Measurements from ENCODE around the gene SLC5A2.
A peak's percentile ranks its signal among the peaks of the same experiment; 100 is the strongest.
"Not testable (repeated sequence)": the region's sequence is repeated elsewhere in the genome, so short reads cannot be mapped to it uniquely, and the experiment has no call there.

The SLC5A2 gene

GRCh38 chr16:31507617-31507928 lies 24.6 kb downstream of the SLC5A2 start:
- Histone ChIP-seq H3K36me3 (ENCODE audit: control insufficient read depth in 1 of 2, insufficient read depth in 2 of 2, low read length in 2 of 2) (peaks cover 0 to 5% of the 10 kb centered on the region in 2 donors), H3K9me3 (ENCODE audit: control insufficient read depth in 1 of 2, low read length in 2 of 2) (no peaks in the 10 kb centered on the region), H3K4me3 (ENCODE audit: low read depth in 1 of 2, low read length in 2 of 2) (peak overlapping the region; percentile 78 to 96), H3K4me1 (ENCODE audit: control insufficient read depth in 1 of 2, insufficient read depth in 2 of 2, low read length in 2 of 2) (peaks cover 12 to 26% of the 10 kb centered on the region in 2 donors), H3K27me3 (ENCODE audit: low read depth, low read length) (no peaks in the 10 kb centered on the region), H3K27ac (ENCODE audit: low read length) (peak overlapping the region; percentile 97)

- no peaks in the 10 kb centered on the region for H3K9me3 ChIP-seq (ENCODE audit: control insufficient read depth in 1 of 2, low read length in 2 of 2)
- peaks cover 12 to 26% of the 10 kb centered on the region in 2 donors for H3K4me1 ChIP-seq (ENCODE audit: control insufficient read depth in 1 of 2, insufficient read depth in 2 of 2, low read length in 2 of 2)
- H3K27ac ChIP-seq (ENCODE audit: low read length), result peak within 1 kb of the TSS; percentile 97
- peaks cover 0 to 5% of the 10 kb centered on the region in 2 donors for H3K36me3 ChIP-seq (ENCODE audit: control insufficient read depth in 1 of 2, insufficient read depth in 2 of 2, low read length in 2 of 2)
- peak within 1 kb of the TSS; percentile 78 to 96 for H3K4me3 ChIP-seq (ENCODE audit: low read depth in 1 of 2, low read length in 2 of 2)
- H3K27me3 ChIP-seq (ENCODE audit: low read depth, low read length), result no peaks in the 10 kb centered on the region
Measured at GRCh38 chr16:31507929-31508705, 25.2 kb downstream of the SLC5A2 start, which contains the start of gene RUSF1. Gene RUSF1 (minus strand): TSS chr16:31508391. CDS start chr16:31508373, 18 bp downstream.

- H3K27me3 ChIP-seq (ENCODE audit: low read depth, low read length), result no peaks in the 10 kb centered on the region
- no peaks in the 10 kb centered on the region for H3K9me3 ChIP-seq (ENCODE audit: control insufficient read depth in 1 of 2, low read length in 2 of 2)
- peak overlapping the region; percentile 78 to 96 for H3K4me3 ChIP-seq (ENCODE audit: low read depth in 1 of 2, low read length in 2 of 2)
- peaks cover 12 to 26% of the 10 kb centered on the region in 2 donors for H3K4me1 ChIP-seq (ENCODE audit: control insufficient read depth in 1 of 2, insufficient read depth in 2 of 2, low read length in 2 of 2)
- H3K27ac ChIP-seq (ENCODE audit: low read length), result peak overlapping the region; percentile 97
- H3K36me3 ChIP-seq (ENCODE audit: control insufficient read depth in 1 of 2, insufficient read depth in 2 of 2, low read length in 2 of 2), result peaks cover 0 to 5% of the 10 kb centered on the region in 2 donors
Measured at GRCh38 chr16:31508706-31509195, 25.8 kb downstream of the SLC5A2 start.

- Histone ChIP-seq H3K4me1 (ENCODE audit: control insufficient read depth in 1 of 2, insufficient read depth in 2 of 2, low read length in 2 of 2) (peaks cover 5 to 9% of the 10 kb centered on the region in 2 donors), H3K9me3 (ENCODE audit: control insufficient read depth in 1 of 2, low read length in 2 of 2) (no peaks in the 10 kb centered on the region), H3K27me3 (ENCODE audit: low read depth, low read length) (no peaks in the 10 kb centered on the region), H3K36me3 (ENCODE audit: control insufficient read depth in 1 of 2, insufficient read depth in 2 of 2, low read length in 2 of 2) (no peaks in the 10 kb centered on the region), H3K4me3 (ENCODE audit: low read depth in 1 of 2, low read length in 2 of 2) (no peak overlapping the region), H3K27ac (ENCODE audit: low read length) (no peak overlapping the region)
Measured at GRCh38 chr16:31513126-31513525, 30.2 kb downstream of the SLC5A2 start.

GRCh38 chr16:31513884-31514283 lies 31.0 kb downstream of the SLC5A2 start:
- Histone ChIP-seq H3K36me3 (ENCODE audit: control insufficient read depth in 1 of 2, insufficient read depth in 2 of 2, low read length in 2 of 2) (no peaks in the 10 kb centered on the region), H3K27ac (ENCODE audit: low read length) (no peak overlapping the region), H3K4me3 (ENCODE audit: low read depth in 1 of 2, low read length in 2 of 2) (no peak overlapping the region), H3K27me3 (ENCODE audit: low read depth, low read length) (no peaks in the 10 kb centered on the region), H3K9me3 (ENCODE audit: control insufficient read depth in 1 of 2, low read length in 2 of 2) (no peaks in the 10 kb centered on the region), H3K4me1 (ENCODE audit: control insufficient read depth in 1 of 2, insufficient read depth in 2 of 2, low read length in 2 of 2) (peaks cover 4 to 9% of the 10 kb centered on the region in 2 donors)

- H3K27me3 ChIP-seq (ENCODE audit: low read depth, low read length), result no peaks in the 10 kb centered on the region
- no peaks in the 10 kb centered on the region for H3K36me3 ChIP-seq (ENCODE audit: control insufficient read depth in 1 of 2, insufficient read depth in 2 of 2, low read length in 2 of 2)
- H3K4me1 ChIP-seq (ENCODE audit: control insufficient read depth in 1 of 2, insufficient read depth in 2 of 2, low read length in 2 of 2), result no peaks in the 10 kb centered on the region
- H3K27ac ChIP-seq (ENCODE audit: low read length), result no peak overlapping the region
- no peak overlapping the region for H3K4me3 ChIP-seq (ENCODE audit: low read depth in 1 of 2, low read length in 2 of 2)
- no peaks in the 10 kb centered on the region for H3K9me3 ChIP-seq (ENCODE audit: control insufficient read depth in 1 of 2, low read length in 2 of 2)
Measured at GRCh38 chr16:31517800-31518402, 35.0 kb downstream of the SLC5A2 start.

- H3K36me3 ChIP-seq (ENCODE audit: control insufficient read depth in 1 of 2, insufficient read depth in 2 of 2, low read length in 2 of 2), result no peaks in the 10 kb centered on the region
- no peaks in the 10 kb centered on the region for H3K4me1 ChIP-seq (ENCODE audit: control insufficient read depth in 1 of 2, insufficient read depth in 2 of 2, low read length in 2 of 2)
- no peak overlapping the region for H3K27ac ChIP-seq (ENCODE audit: low read length)
- no peaks in the 10 kb centered on the region for H3K9me3 ChIP-seq (ENCODE audit: control insufficient read depth in 1 of 2, low read length in 2 of 2)
- H3K4me3 ChIP-seq (ENCODE audit: low read depth in 1 of 2, low read length in 2 of 2), result no peak overlapping the region
- H3K27me3 ChIP-seq (ENCODE audit: low read depth, low read length), result no peaks in the 10 kb centered on the region
Measured at GRCh38 chr16:31519759-31520431, 37.0 kb downstream of the SLC5A2 start.

GRCh38 chr16:31521368-31521767 lies 38.4 kb downstream of the SLC5A2 start:
- H3K4me1 ChIP-seq (ENCODE audit: control insufficient read depth in 1 of 2, insufficient read depth in 2 of 2, low read length in 2 of 2), result no peaks in the 10 kb centered on the region
- H3K9me3 ChIP-seq (ENCODE audit: control insufficient read depth in 1 of 2, low read length in 2 of 2), result no peaks in the 10 kb centered on the region
- no peaks in the 10 kb centered on the region for H3K27me3 ChIP-seq (ENCODE audit: low read depth, low read length)
- H3K36me3 ChIP-seq (ENCODE audit: control insufficient read depth in 1 of 2, insufficient read depth in 2 of 2, low read length in 2 of 2), result no peaks in the 10 kb centered on the region
- no peak overlapping the region for H3K27ac ChIP-seq (ENCODE audit: low read length)
- no peak overlapping the region for H3K4me3 ChIP-seq (ENCODE audit: low read depth in 1 of 2, low read length in 2 of 2)

GRCh38 chr16:31522071-31522470 lies 39.1 kb downstream of the SLC5A2 start:
- Histone ChIP-seq H3K4me3 (ENCODE audit: low read depth in 1 of 2, low read length in 2 of 2) (no peak overlapping the region), H3K4me1 (ENCODE audit: control insufficient read depth in 1 of 2, insufficient read depth in 2 of 2, low read length in 2 of 2) (no peaks in the 10 kb centered on the region), H3K27ac (ENCODE audit: low read length) (no peak overlapping the region), H3K9me3 (ENCODE audit: control insufficient read depth in 1 of 2, low read length in 2 of 2) (no peaks in the 10 kb centered on the region), H3K36me3 (ENCODE audit: control insufficient read depth in 1 of 2, insufficient read depth in 2 of 2, low read length in 2 of 2) (no peaks in the 10 kb centered on the region), H3K27me3 (ENCODE audit: low read depth, low read length) (no peaks in the 10 kb centered on the region)

GRCh38 chr16:31523768-31524167 lies 40.8 kb downstream of the SLC5A2 start:
- H3K27me3 ChIP-seq (ENCODE audit: low read depth, low read length); H3K4me3 ChIP-seq (ENCODE audit: low read depth in 1 of 2, low read length in 2 of 2); H3K27ac ChIP-seq (ENCODE audit: low read length); H3K36me3 ChIP-seq (ENCODE audit: control insufficient read depth in 1 of 2, insufficient read depth in 2 of 2, low read length in 2 of 2); H3K9me3 ChIP-seq (ENCODE audit: control insufficient read depth in 1 of 2, low read length in 2 of 2); H3K4me1 ChIP-seq (ENCODE audit: control insufficient read depth in 1 of 2, insufficient read depth in 2 of 2, low read length in 2 of 2): not testable (repeated sequence)

GRCh38 chr16:31525113-31525512 lies 42.2 kb downstream of the SLC5A2 start:
- H3K9me3 ChIP-seq (ENCODE audit: control insufficient read depth in 1 of 2, low read length in 2 of 2), result no peaks in the 10 kb centered on the region
- peaks cover 0 to 4% of the 10 kb centered on the region in 2 donors for H3K4me1 ChIP-seq (ENCODE audit: control insufficient read depth in 1 of 2, insufficient read depth in 2 of 2, low read length in 2 of 2)
- H3K4me3 ChIP-seq (ENCODE audit: low read depth in 1 of 2, low read length in 2 of 2), result no peak overlapping the region
- no peak overlapping the region for H3K27ac ChIP-seq (ENCODE audit: low read length)
- no peaks in the 10 kb centered on the region for H3K36me3 ChIP-seq (ENCODE audit: control insufficient read depth in 1 of 2, insufficient read depth in 2 of 2, low read length in 2 of 2)
- H3K27me3 ChIP-seq (ENCODE audit: low read depth, low read length), result peaks cover 10% of the 10 kb centered on the region
